ENCODE measurements around the gene FRRS1L.

DNA sequence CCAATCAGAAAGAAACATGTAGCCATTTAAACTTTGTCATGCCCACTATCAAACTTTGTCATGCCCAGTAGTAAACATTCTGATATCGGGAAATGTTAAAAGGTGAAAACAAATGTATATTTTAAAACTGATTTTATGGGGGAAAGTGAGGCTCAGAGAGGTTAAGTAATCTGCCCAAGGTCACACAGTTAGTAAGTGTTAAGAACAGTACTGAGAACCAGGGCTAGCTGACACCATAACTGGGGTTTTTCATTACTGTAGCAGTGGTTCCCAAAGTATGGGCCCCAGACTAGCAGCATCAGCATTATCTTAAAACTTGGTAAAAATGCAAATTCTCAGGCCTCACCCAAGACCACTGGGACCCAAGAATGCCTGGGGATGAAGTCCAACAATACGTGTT lies 9.9 kb upstream of the FRRS1L start:
- TF ChIP-seq, protein P1, sequence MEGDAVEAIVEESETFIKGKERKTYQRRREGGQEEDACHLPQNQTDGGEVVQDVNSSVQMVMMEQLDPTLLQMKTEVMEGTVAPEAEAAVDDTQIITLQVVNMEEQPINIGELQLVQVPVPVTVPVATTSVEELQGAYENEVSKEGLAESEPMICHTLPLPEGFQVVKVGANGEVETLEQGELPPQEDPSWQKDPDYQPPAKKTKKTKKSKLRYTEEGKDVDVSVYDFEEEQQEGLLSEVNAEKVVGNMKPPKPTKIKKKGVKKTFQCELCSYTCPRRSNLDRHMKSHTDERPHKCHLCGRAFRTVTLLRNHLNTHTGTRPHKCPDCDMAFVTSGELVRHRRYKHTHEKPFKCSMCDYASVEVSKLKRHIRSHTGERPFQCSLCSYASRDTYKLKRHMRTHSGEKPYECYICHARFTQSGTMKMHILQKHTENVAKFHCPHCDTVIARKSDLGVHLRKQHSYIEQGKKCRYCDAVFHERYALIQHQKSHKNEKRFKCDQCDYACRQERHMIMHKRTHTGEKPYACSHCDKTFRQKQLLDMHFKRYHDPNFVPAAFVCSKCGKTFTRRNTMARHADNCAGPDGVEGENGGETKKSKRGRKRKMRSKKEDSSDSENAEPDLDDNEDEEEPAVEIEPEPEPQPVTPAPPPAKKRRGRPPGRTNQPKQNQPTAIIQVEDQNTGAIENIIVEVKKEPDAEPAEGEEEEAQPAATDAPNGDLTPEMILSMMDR (IDR thresholded peaks at IDR 0.05 in 8 of 11, conservative IDR thresholded peaks at IDR 0.05 in 3 of 11): no peak
- TF ChIP-seq POLR2AphosphoS5 (IDR thresholded peaks at IDR 0.05): no peak

All from spleen (tissue), 7 donors.